HL-60 (cell line): Measurements from ENCODE around the gene LBX2.
A peak's percentile ranks its signal among the peaks of the same experiment; 100 is the strongest.

Source experiments
- DNase-seq, 2 experiments: peaks; one replicate each; pipeline ENCODE4 v3.0.0-alpha.2; 2010 to 2020; ENCODE audit warnings: low read depth in 1 of 2, low spot score in 1 of 2
- H3K27ac ChIP-seq: fragments of 250-450 bp; sonication (Bioruptor Pico); replicated peaks from 2 replicates; pipeline ENCODE4 v1.5.1; 2020; ENCODE audit warnings: mild to moderate bottlenecking, moderate library complexity
- H3K27me3 ChIP-seq: fragments of 250-450 bp; sonication (Bioruptor Pico); 2 replicates; pipeline ENCODE4 v1.5.1; 2021; ENCODE audit warnings: mild to moderate bottlenecking, moderate library complexity; ENCODE audit not compliant: insufficient read depth, poor library complexity, severe bottlenecking
- H3K4me3 ChIP-seq: replicated peaks from 2 replicates; pipeline ENCODE4 v1.5.1; 2011; ENCODE audit warnings: mild to moderate bottlenecking, control low read depth, low read length; ENCODE audit not compliant: insufficient read depth
- CTCF ChIP-seq: IDR thresholded peaks from one replicate; pipeline ENCODE4 v1.5.1; 2011; ENCODE audit warnings: low read length, control low read depth, inconsistent platforms; ENCODE audit not compliant: insufficient read depth
- GABPA ChIP-seq: IDR thresholded peaks from 2 replicates; pipeline ENCODE4 v1.6.1; 2012; ENCODE audit warnings: low read depth
- POLR2AphosphoS5 ChIP-seq: IDR thresholded peaks from 2 replicates; pipeline ENCODE4 v1.6.1; 2012; ENCODE audit warnings: low read depth
- REST ChIP-seq: IDR thresholded peaks from 2 replicates; pipeline ENCODE4 v1.6.1; 2012; ENCODE audit warnings: low read depth; ENCODE audit not compliant: insufficient replicate concordance
- SPI1 ChIP-seq: IDR thresholded peaks from 2 replicates; pipeline ENCODE4 v1.6.1; 2012; ENCODE audit warnings: low read depth, mild to moderate bottlenecking, borderline replicate concordance

LBX2 gene

GRCh38 chr2:74481431-74481830 lies 18.0 kb downstream of the LBX2 start:
- no peak for TF ChIP-seq GABPA
- TF ChIP-seq CTCF = no peak
- TF ChIP-seq POLR2AphosphoS5 = no peak
- no peak for TF ChIP-seq SPI1
- DNase-seq = no peak
- H3K27ac ChIP-seq = no peak overlapping the region
- peak overlapping the region; percentile 91 for H3K4me3 ChIP-seq
- no peaks in the 10 kb centered on the region for H3K27me3 ChIP-seq

GRCh38 chr2:74474899-74475298 lies 24.5 kb downstream of the LBX2 start:
- Histone ChIP-seq H3K4me3 (no peak overlapping the region), H3K27me3 (no peaks in the 10 kb centered on the region), H3K27ac (no peak overlapping the region)
- DNase-seq = no peak
- TF ChIP-seq GABPA (no peak), CTCF (no peak), REST (no peak), SPI1 (no peak), POLR2AphosphoS5 (no peak)

- no peak for TF ChIP-seq SPI1
- TF ChIP-seq REST = no peak
- no peak for TF ChIP-seq POLR2AphosphoS5
- TF ChIP-seq CTCF = no peak
- TF ChIP-seq GABPA = no peak
- Histone ChIP-seq H3K27ac (no peak overlapping the region), H3K27me3 (no peaks in the 10 kb centered on the region), H3K4me3 (no peak overlapping the region)
- DNase-seq = no peak
Measured at GRCh38 chr2:74474481-74474880, 24.9 kb downstream of the LBX2 start.

- DNase-seq = no peak
- Histone ChIP-seq H3K27me3 (no peaks in the 10 kb centered on the region), H3K4me3 (peak overlapping the region; percentile 76), H3K27ac (peak overlapping the region; percentile 82)
- TF ChIP-seq SPI1 (no peak), POLR2AphosphoS5 (no peak), GABPA (no peak), REST (no peak)
Measured at GRCh38 chr2:74472945-74473258, 26.5 kb downstream of the LBX2 start.
